Endothelial cell of umbilical vein (primary cell): ENCODE results near the gene MYO1F. TPM values are rescaled to one million over a fixed set of nuclear protein-coding genes. Genes with fewer than 3 reads are reported as not detected.

ENCODE experiments used
- BruUV-seq: library from RNA; stranded (reverse); fragments of 400-500 nt; replicated peaks from 2 replicates; lab custom pipeline; 2021; lab: Mats Ljungman, UMichigan
- CTCF ChIA-PET: fragments of 300-600, 350-600 bp; sonication (Branson Sonifier 250); formaldehyde crosslinking; loops from one replicate; lab custom pipeline; 2021; ENCODE audit warnings: antibody characterized with exemption, inconsistent platforms; lab: Charles Lee
- POLR2A ChIA-PET: fragments of 300-600, 350-600 bp; sonication (Branson Sonifier 250); formaldehyde crosslinking; loops from one replicate; lab custom pipeline; 2021; ENCODE audit warnings: antibody characterized with exemption, inconsistent platforms; lab: Charles Lee
- DNase-seq: peaks from one replicate; pipeline ENCODE4 v3.0.0-alpha.2; 2011; ENCODE audit warnings: low read depth, low spot score
- FAIRE-seq: peaks from 2 replicates; lab custom pipeline; 2011; peaks lifted over from hg19 to GRCh38; lab: Jason Lieb, UNC
- H2AFZ ChIP-seq: 2 replicates; pipeline ENCODE4 v1.6.0; 2012; ENCODE audit warnings: low read depth, low read length, control low read depth, inconsistent platforms
- H3K27ac ChIP-seq: 2 replicates; pipeline ENCODE4 v1.5.1; 2011; ENCODE audit warnings: low read depth, mild to moderate bottlenecking, control low read depth, low read length, moderate library complexity; ENCODE audit not compliant: insufficient read depth
- H3K27me3 ChIP-seq, 2 experiments: 2 replicates each; pipeline versions ENCODE4 v1.6.0 to v1.6.1; 2011; ENCODE audit warnings: low read length in 2 of 2, mixed read lengths in 1 of 2; ENCODE audit not compliant: control insufficient read depth in 2 of 2, insufficient read depth in 2 of 2
- H3K36me3 ChIP-seq, 2 experiments: 2 replicates in 1 of 2; 3 replicates in 1 of 2; pipeline ENCODE4 v1.5.1; 2011; ENCODE audit warnings: low read length in 2 of 2, mild to moderate bottlenecking in 1 of 2, moderate library complexity in 1 of 2; ENCODE audit not compliant: control insufficient read depth in 2 of 2, insufficient read depth in 2 of 2; ENCODE audit errors: extremely low read depth in 1 of 2
- H3K4me1 ChIP-seq: 3 replicates; pipeline ENCODE4 v1.5.1; 2011; ENCODE audit warnings: mild to moderate bottlenecking, low read length; ENCODE audit not compliant: control insufficient read depth, insufficient read depth; ENCODE audit errors: extremely low read depth
- H3K4me2 ChIP-seq: 2 replicates; pipeline ENCODE4 v1.6.1; 2011; ENCODE audit warnings: low read length, control low read depth, mixed read lengths; ENCODE audit not compliant: insufficient read depth
- H3K4me3 ChIP-seq, 3 experiments: fragments of 200-600 bp in 1 of 3; sonication (generic), shearing (Covaris generic) in 1 of 3; replicated peaks in 1 of 3; 2 replicates each; pipeline ENCODE4 v1.5.1; 2011 to 2016; ENCODE audit warnings: control low read depth in 3 of 3, low read length in 3 of 3, mild to moderate bottlenecking in 2 of 3, inconsistent platforms in 1 of 3, low read depth in 1 of 3, moderate library complexity in 1 of 3; ENCODE audit not compliant: insufficient read depth in 1 of 3
- H3K79me2 ChIP-seq: 2 replicates; pipeline ENCODE4 v1.6.0; 2012; ENCODE audit warnings: low read length, inconsistent platforms; ENCODE audit not compliant: control insufficient read depth, insufficient read depth
- H3K9ac ChIP-seq: replicated peaks from 2 replicates; pipeline ENCODE3; 2011; ENCODE audit warnings: low read length, control low read depth; ENCODE audit not compliant: insufficient read depth; ENCODE audit errors: extremely low read depth
- H3K9me1 ChIP-seq: replicated peaks from 3 replicates; pipeline ENCODE4 v1.6.0; 2011; ENCODE audit warnings: mild to moderate bottlenecking, low read length; ENCODE audit not compliant: control insufficient read depth, insufficient read depth; ENCODE audit errors: extremely low read depth
- H3K9me3 ChIP-seq: replicated peaks from 2 replicates; pipeline ENCODE4 v1.5.1; 2012; ENCODE audit warnings: low read length, inconsistent platforms; ENCODE audit not compliant: control insufficient read depth, insufficient read depth
- H4K20me1 ChIP-seq: replicated peaks from 2 replicates; pipeline ENCODE3; 2011; ENCODE audit warnings: mild to moderate bottlenecking, low read length; ENCODE audit not compliant: control insufficient read depth, insufficient read depth; ENCODE audit errors: extremely low read depth
- EZH2 ChIP-seq: IDR thresholded peaks from 2 replicates; pipeline ENCODE4 v1.6.1; 2012; ENCODE audit warnings: borderline replicate concordance, low read depth, mild to moderate bottlenecking, moderate library complexity, low read length, inconsistent platforms; ENCODE audit not compliant: severe bottlenecking
- FOS ChIP-seq: IDR thresholded peaks from 2 replicates; pipeline ENCODE4 v1.6.1; 2011; ENCODE audit warnings: mild to moderate bottlenecking, low read length, moderate library complexity, borderline replicate concordance; ENCODE audit not compliant: insufficient read depth
- GATA2 ChIP-seq: IDR thresholded peaks from 2 replicates; pipeline ENCODE4 v1.7.0; 2011; ENCODE audit warnings: low read depth, mild to moderate bottlenecking, moderate library complexity, mixed read lengths, low read length; ENCODE audit not compliant: insufficient read length, insufficient read depth
- JUN ChIP-seq: IDR thresholded peaks from 2 replicates; pipeline ENCODE4 v1.6.1; 2011; ENCODE audit warnings: borderline replicate concordance, low read depth; ENCODE audit not compliant: insufficient read length, insufficient read depth
- MAX ChIP-seq: IDR thresholded peaks from 2 replicates; pipeline ENCODE4 v1.6.1; 2011; ENCODE audit not compliant: insufficient read depth, insufficient read length
- MYC ChIP-seq: IDR thresholded peaks from one replicate; pipeline ENCODE4 v1.6.1; 2011; ENCODE audit warnings: mild to moderate bottlenecking, low read depth, low read length
- POLR2A ChIP-seq: IDR thresholded peaks from 2 replicates; pipeline ENCODE4 v1.6.1; 2012; ENCODE audit warnings: low read depth, mild to moderate bottlenecking, control low read depth, low read length
- POLR2AphosphoS5 ChIP-seq: IDR thresholded peaks from 2 replicates; pipeline ENCODE4 v1.6.1; 2012; ENCODE audit warnings: low read depth, mild to moderate bottlenecking, control low read depth, low read length, moderate library complexity; ENCODE audit not compliant: insufficient read depth
- dilution Hi-C: fragments of 300-500 bp; cut with MboI; formaldehyde crosslinking; loops from one replicate; pipeline ENCODE4 v1.15.0; 2019; ENCODE audit warnings: low sequenced_read_pairs; ENCODE audit not compliant: extremely low pct_ligation_motif_present
- intact Hi-C: fragments of 100-400 bp; cut with micrococcal nuclease; formaldehyde crosslinking; loops from one replicate; pipeline ENCODE4 v1.10.0; 2022
- polyA plus RNA-seq, 4 experiments: library from polyadenylated mRNA; depleted of rRNA in 3 of 4; stranded (reverse) in 3 of 4; unstranded in 1 of 4; fragments of >200 nt; gene quantifications; 2 replicates each; pipeline versions ENCODE4 v1.2.1 to v1.2.3, GENCODE V29; 2011 to 2012; ENCODE audit warnings: missing spikeins in 1 of 4
- total RNA-seq: library from RNA; stranded (reverse); gene quantifications from 2 replicates; pipeline ENCODE4 v1.2.3, GENCODE V29; 2021
- TF ChIP-seq, protein P1 (sequence below), 2 donors: IDR thresholded peaks; 1 replicate in 1 of 2; 2 replicates in 1 of 2; pipeline ENCODE4 v1.5.1; 2011; ENCODE audit warnings: low read length in 2 of 2, mild to moderate bottlenecking in 2 of 2, moderate library complexity in 2 of 2, control low read depth in 1 of 2, inconsistent platforms in 1 of 2, low read depth in 1 of 2; ENCODE audit not compliant: insufficient read depth in 1 of 2; ENCODE audit errors: extremely low read depth in 1 of 2

Gene MYO1F
- total and polyA plus RNA-seq, 2 donors (not counting 3 experiments of a cell fraction or from before 2014, with no cell fraction given), result 0.22 to 0.39 TPM

DNA sequence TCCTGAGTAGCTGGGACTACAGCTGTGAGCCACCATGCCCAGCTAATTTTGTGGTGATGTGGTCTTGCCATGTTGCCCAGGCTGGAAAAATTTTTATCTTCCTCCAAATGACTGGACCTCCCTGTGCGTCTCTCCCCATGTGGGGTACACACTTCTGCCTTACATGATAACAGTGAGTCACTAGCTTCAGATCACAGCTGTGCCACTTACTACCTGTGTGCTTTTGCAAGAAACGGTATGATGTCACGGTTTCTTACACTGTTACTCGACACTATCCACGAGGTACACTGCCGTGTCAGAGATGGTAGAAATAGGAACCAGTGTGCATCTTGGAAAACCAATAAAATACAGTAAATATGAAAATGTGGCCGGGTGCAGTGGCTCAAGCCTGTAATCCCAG is 45.8 kb downstream of the MYO1F start:
- CTCF ChIA-PET, result interaction anchor here (1.6 kb wide), 1 partner anchor 11 kb away, joined by 5 read pairs; no protein-coding TSS in a partner anchor
- no peaks in the 10 kb centered on the region for H3K36me3 ChIP-seq
- H4K20me1 ChIP-seq, result no peaks in the 10 kb centered on the region
- POLR2A ChIA-PET, result interaction anchor here (1.0 kb wide), 1 partner anchor 18 kb away, joined by 3 read pairs; the partner anchor contains the start of gene ZNF414
- dilution Hi-C loops, result no loop called here
- intact Hi-C loops, result no loop called here
- no peaks in the 10 kb centered on the region for H3K27me3 ChIP-seq
- H3K79me2 ChIP-seq, result no peaks in the 10 kb centered on the region
- FAIRE-seq, result no peak
- TF ChIP-seq, protein P1, sequence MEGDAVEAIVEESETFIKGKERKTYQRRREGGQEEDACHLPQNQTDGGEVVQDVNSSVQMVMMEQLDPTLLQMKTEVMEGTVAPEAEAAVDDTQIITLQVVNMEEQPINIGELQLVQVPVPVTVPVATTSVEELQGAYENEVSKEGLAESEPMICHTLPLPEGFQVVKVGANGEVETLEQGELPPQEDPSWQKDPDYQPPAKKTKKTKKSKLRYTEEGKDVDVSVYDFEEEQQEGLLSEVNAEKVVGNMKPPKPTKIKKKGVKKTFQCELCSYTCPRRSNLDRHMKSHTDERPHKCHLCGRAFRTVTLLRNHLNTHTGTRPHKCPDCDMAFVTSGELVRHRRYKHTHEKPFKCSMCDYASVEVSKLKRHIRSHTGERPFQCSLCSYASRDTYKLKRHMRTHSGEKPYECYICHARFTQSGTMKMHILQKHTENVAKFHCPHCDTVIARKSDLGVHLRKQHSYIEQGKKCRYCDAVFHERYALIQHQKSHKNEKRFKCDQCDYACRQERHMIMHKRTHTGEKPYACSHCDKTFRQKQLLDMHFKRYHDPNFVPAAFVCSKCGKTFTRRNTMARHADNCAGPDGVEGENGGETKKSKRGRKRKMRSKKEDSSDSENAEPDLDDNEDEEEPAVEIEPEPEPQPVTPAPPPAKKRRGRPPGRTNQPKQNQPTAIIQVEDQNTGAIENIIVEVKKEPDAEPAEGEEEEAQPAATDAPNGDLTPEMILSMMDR (IDR thresholded peaks at IDR 0.05; ENCODE audit: extremely low read depth in 1 of 2, insufficient read depth in 1 of 2, low read depth in 1 of 2, low read length in 2 of 2), result no peak
- TF ChIP-seq GATA2 (no peak), JUN (no peak), FOS (no peak), POLR2A (no peak), EZH2 (no peak), POLR2AphosphoS5 (no peak), MAX (no peak), MYC (no peak)
- no peak overlapping the region for H3K4me2 ChIP-seq
- no peak overlapping the region for H3K27ac ChIP-seq
- no peak overlapping the region for H3K4me3 ChIP-seq
- H3K9me1 ChIP-seq, result no peaks in the 10 kb centered on the region
- peaks cover 4% of the 10 kb centered on the region for H3K4me1 ChIP-seq
- no peak overlapping the region for H2AFZ ChIP-seq
- H3K9ac ChIP-seq, result no peak overlapping the region
- BruUV-seq, result no TSS peak
- H3K9me3 ChIP-seq, result no peaks in the 10 kb centered on the region
- DNase-seq, result no peak
